ENCODE results near the gene AEN.

GRCh38 chr15:88651136-88651732 lies 30.1 kb downstream of the AEN start:
- TF ChIP-seq, protein P1, sequence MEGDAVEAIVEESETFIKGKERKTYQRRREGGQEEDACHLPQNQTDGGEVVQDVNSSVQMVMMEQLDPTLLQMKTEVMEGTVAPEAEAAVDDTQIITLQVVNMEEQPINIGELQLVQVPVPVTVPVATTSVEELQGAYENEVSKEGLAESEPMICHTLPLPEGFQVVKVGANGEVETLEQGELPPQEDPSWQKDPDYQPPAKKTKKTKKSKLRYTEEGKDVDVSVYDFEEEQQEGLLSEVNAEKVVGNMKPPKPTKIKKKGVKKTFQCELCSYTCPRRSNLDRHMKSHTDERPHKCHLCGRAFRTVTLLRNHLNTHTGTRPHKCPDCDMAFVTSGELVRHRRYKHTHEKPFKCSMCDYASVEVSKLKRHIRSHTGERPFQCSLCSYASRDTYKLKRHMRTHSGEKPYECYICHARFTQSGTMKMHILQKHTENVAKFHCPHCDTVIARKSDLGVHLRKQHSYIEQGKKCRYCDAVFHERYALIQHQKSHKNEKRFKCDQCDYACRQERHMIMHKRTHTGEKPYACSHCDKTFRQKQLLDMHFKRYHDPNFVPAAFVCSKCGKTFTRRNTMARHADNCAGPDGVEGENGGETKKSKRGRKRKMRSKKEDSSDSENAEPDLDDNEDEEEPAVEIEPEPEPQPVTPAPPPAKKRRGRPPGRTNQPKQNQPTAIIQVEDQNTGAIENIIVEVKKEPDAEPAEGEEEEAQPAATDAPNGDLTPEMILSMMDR (IDR thresholded peaks at IDR 0.05), result no peak
- TF ChIP-seq POLR2A (IDR thresholded peaks at IDR 0.05), result no peak

All from testis (tissue), 2 donors.